Activated CD4-positive, CD25-positive, alpha-beta regulatory T cell treated with anti-CD3 and anti-CD28 coated beads, Interleukin-2, amount 50 U/mL, for 16 hours (primary cell): ENCODE results near the gene PLEKHA5.
"Not testable (repeated sequence)": the region's sequence is repeated elsewhere in the genome, so short reads cannot be mapped to it uniquely, and the experiment has no call there.

Experiments
- DNase-seq: peaks from one replicate; pipeline ENCODE4 v3.0.0-alpha.2; 2020; ENCODE audit warnings: low read depth, low spot score

The PLEKHA5 gene

GRCh38 chr12:19326102-19326501 is 196.6 kb downstream of the PLEKHA5 start:
- DNase-seq = no peak

- DNase-seq = no peak
These were observed 202.7 kb downstream of the PLEKHA5 start for GRCh38 chr12:19332196-19332595.

GRCh38 chr12:19338405-19338804 is 208.9 kb downstream of the PLEKHA5 start:
- DNase-seq = no peak

GRCh38 chr12:19350850-19351249 is 221.3 kb downstream of the PLEKHA5 start:
- not testable (repeated sequence) for DNase-seq

- no peak for DNase-seq
These were observed 221.8 kb downstream of the PLEKHA5 start for GRCh38 chr12:19351346-19351745.

GRCh38 chr12:19369691-19370148 is 240.2 kb downstream of the PLEKHA5 start:
- DNase-seq = no peak

- DNase-seq = no peak
These were observed 244.1 kb downstream of the PLEKHA5 start for GRCh38 chr12:19373586-19373985.

- DNase-seq = no peak
These were observed 246.4 kb downstream of the PLEKHA5 start for GRCh38 chr12:19375888-19376287.

GRCh38 chr12:19376691-19377090 is 247.2 kb downstream of the PLEKHA5 start:
- no peak for DNase-seq

- no peak for DNase-seq
These were observed 252.6 kb downstream of the PLEKHA5 start for GRCh38 chr12:19382111-19382526.

- DNase-seq = no peak
These were observed 253.0 kb downstream of the PLEKHA5 start for GRCh38 chr12:19382563-19382962.

- DNase-seq = no peak
These were observed 257.6 kb downstream of the PLEKHA5 start for GRCh38 chr12:19387161-19387560.

GRCh38 chr12:19388131-19388549 is 258.6 kb downstream of the PLEKHA5 start:
- DNase-seq = no peak

- no peak for DNase-seq
These were observed 260.6 kb downstream of the PLEKHA5 start for GRCh38 chr12:19390051-19390598.

GRCh38 chr12:19392644-19393043 is 263.1 kb downstream of the PLEKHA5 start:
- DNase-seq = not testable (repeated sequence)

GRCh38 chr12:19394385-19394784 is 264.9 kb downstream of the PLEKHA5 start:
- DNase-seq = no peak

- DNase-seq = no peak
These were observed 268.0 kb downstream of the PLEKHA5 start for GRCh38 chr12:19397534-19397933.

- no peak for DNase-seq
These were observed 269.1 kb downstream of the PLEKHA5 start for GRCh38 chr12:19398376-19399363.

GRCh38 chr12:19400649-19401285 is 271.2 kb downstream of the PLEKHA5 start:
- not testable (repeated sequence) for DNase-seq

GRCh38 chr12:19402211-19402610 is 272.7 kb downstream of the PLEKHA5 start:
- no peak for DNase-seq

GRCh38 chr12:19402743-19403431 is 273.4 kb downstream of the PLEKHA5 start:
- DNase-seq = no peak
